Measurements from ENCODE around the gene STIP1.

STIP1 gene

DNA sequence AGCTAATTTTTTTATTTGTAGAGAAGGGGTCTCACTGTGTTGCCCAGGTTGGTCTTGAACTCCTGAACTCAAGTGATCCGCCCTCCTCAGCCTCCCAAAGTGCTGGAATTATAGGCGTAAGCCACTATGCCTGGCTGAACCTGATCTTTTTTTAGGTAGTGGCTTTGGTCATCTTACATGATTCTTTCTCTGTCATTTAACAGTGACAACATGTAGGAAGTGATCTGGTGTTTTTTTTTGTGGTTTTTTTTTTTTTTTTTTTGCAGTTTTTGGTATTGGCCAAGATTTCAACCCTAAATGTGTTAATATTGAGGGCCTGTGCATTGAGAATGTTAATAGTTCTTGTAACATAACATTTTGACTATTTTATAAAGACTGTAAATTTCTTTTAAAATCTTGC is 12.5 kb downstream of the STIP1 start:
- DNase-seq (ENCODE audit: low read depth, low spot score), result no peak

DNA sequence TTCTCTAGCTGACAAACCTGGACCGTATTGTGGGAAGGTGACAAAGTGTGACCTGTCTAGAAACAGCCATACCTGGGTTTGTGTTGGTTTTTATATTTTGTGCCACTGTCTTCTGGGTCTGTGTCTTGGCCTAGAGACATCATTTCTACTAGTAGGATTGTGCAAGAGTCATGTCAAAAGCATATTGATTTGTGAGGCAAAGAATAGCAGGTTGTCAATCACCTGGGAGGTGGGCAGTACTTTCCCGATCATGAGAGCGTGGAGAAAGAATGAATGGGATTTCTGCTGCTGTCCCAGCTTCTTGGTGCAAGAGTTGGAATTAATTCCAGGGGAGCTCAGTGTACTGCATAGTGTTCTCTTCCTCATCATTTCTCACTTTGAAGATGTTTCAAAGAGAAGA is 15.6 kb downstream of the STIP1 start:
- DNase-seq (ENCODE audit: low read depth, low spot score), result no peak

DNA sequence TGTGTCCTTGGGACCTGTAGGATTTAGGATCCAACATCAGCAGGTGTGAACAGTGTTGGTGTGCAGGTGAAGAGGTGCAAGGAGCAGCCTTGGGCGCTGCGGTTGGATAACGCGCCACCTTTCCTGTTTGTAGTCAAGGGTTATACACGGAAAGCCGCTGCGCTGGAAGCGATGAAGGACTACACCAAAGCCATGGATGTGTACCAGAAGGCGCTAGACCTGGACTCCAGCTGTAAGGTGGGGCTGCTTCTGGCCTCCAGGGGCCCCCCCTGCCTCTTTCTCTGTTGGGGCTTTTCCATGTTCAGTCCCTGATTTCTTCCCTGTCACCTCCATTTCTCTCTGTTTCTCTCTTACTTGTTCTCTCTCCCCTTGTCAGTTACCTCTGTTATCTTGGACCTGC is 17.0 kb downstream of the STIP1 start:
- DNase-seq (ENCODE audit: low read depth, low spot score), result no peak

GRCh38 chr11:64203421-64204079 is 17.6 kb downstream of the STIP1 start:
- no peak for DNase-seq (ENCODE audit: low read depth, low spot score)

- DNase-seq (ENCODE audit: low read depth, low spot score), result no peak
Measured at GRCh38 chr11:64204080-64204440, 18.1 kb downstream of the STIP1 start.

- peak; percentile 75 for DNase-seq (ENCODE audit: low read depth, low spot score)
Measured at GRCh38 chr11:64204464-64204989, 18.6 kb downstream of the STIP1 start.

GRCh38 chr11:64206457-64207255 is 20.7 kb downstream of the STIP1 start, which contains the start of gene FERMT3:
FERMT3 (plus strand) TSS chr11:64206721; CDS start chr11:64207365, 644 bp downstream.
- no peak for DNase-seq (ENCODE audit: low read depth, low spot score)

GRCh38 chr11:64207256-64208085 is 21.5 kb downstream of the STIP1 start:
- no peak for DNase-seq (ENCODE audit: low read depth, low spot score)

DNA sequence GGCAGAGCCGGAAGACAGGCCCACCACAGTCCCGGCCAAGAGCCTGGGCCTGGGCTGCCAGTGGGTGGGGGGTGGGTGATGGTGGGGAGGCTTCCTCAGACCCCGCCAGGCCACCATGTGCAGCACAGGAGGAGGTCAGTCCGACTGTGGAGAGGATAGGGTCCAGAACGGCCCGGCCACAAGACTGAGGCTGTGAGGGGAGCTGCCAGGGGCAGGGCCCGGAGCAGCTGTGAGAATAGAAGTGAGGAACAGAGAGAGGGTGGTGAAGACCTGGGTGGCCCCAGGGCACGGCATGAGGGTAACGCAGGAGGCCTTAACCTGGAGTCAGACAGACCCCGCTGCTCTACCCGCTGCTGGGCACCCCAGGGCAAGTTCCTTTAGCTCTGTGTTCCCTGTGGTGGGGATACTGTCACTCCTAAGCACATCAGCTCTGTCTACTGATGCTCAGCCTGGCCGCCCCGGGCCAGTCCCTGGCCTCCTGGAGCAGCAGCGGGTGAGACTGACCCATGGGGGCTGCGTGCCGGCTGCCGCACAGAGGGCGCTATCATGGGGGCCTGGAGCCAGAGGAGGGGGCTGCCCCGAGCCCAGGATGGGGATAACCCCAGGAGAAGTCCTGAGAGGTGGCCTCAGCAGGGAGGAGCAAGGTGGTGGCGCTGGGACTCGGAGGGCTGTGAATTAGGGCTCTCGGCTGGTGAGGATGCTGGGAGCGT is 22.3 kb downstream of the STIP1 start:
- DNase-seq (ENCODE audit: low read depth, low spot score), result no peak

- DNase-seq (ENCODE audit: low read depth, low spot score), result no peak
Measured at GRCh38 chr11:64208796-64209562, 23.0 kb downstream of the STIP1 start.

DNA sequence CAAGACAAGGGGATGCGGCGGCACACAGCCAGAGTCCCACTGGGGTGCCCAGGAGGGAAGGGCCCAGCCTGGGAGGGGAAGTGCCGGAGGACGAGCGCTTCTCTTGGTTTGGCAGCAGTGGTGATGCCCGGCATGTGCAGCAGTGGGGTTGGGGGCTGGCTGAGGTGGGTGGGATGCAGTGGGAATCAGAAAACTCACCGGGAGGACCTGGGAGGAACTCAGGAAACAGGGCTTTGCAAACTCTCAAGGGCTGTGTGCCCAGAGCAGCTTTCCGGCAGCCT is 23.5 kb downstream of the STIP1 start:
- no peak for DNase-seq (ENCODE audit: low read depth, low spot score)

DNA sequence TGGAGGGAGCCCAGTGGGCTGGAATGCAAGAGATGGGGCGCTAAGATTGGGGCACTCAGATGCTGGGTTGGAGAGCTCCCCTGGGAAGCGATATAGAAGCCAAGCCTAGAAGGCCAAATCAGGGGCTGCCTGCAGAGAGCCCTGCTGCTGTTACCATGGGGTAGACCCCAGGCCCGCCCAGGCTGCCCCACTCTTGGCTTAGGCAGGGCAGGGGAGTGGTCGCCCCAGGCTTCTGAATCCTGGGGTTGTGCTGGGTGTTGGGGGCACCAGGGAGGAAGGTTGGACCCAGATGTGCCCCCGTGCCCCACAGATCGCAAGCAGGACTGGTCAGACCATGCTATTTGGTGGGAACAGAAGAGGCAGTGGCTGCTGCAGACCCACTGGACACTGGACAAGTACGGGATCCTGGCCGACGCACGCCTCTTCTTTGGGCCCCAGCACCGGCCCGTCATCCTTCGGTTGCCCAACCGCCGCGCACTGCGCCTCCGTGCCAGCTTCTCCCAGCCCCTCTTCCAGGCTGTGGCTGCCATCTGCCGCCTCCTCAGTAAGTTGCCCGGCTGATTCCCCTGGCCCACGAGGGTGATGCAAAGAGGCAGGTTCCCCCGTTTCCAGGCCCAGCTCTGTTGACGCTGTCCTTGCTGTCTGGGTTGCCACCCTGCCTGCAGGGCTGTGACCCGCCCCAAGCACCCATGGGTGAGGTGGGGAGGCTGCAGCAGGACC is 24.5 kb downstream of the STIP1 start:
- DNase-seq (ENCODE audit: low read depth, low spot score), result no peak

GRCh38 chr11:64211181-64211872 is 25.4 kb downstream of the STIP1 start:
- no peak for DNase-seq (ENCODE audit: low read depth, low spot score)

- no peak for DNase-seq (ENCODE audit: low read depth, low spot score)
Measured at GRCh38 chr11:64216879-64217278, 30.9 kb downstream of the STIP1 start.

DNA sequence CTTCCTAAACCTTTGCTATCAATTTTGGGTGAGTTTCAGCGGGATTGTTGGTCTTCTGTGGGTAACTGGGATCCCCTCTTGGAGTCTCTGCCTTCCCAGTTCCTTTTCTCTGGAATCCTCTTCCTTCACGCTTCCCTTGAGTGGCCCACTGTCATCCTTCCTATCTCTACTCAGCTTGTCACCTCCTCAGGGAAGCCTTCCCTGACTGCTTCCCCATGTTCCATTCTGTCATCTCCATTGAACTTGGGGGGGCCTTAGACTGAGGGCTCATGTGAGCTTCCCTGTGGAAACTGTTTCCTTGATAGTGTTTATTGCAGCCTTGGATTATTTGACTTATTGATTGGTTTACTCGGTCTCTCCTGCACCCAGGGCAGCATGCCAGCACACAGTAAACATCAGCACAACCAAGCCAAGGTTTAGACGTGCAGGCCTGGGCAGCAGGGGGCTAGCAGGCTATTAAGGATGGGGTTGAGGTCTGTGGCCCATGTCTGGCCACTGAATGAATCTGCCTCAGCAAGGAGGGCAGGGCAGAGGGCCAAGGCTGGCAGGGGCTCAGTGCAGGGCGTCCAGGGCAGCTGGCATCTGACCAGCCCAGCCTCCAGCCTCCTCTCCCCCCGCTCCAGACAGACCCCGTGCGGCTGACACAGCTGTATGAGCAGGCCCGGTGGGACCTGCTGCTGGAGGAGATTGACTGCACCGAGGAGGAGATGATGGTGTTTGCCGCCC is 32.8 kb downstream of the STIP1 start:
- DNase-seq (ENCODE audit: low read depth, low spot score), result no peak

- no peak for DNase-seq (ENCODE audit: low read depth, low spot score)
Measured at GRCh38 chr11:64219354-64219684, 33.3 kb downstream of the STIP1 start.

DNA sequence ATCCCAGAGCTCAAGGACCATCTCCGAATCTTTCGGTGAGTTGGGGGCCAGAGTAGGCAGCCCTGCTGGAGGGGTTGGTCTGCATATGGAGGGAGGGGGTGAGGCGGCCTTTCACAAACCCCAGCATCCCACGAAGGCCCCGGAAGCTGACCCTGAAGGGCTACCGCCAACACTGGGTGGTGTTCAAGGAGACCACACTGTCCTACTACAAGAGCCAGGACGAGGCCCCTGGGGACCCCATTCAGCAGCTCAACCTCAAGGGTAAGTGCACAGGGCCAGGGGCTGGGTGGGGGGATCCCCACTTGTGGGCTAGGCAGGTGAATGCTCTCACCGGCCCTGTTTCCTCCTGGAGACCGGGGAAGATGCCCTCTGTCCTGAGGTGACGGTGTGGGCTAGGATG is 33.8 kb downstream of the STIP1 start:
- no peak for DNase-seq (ENCODE audit: low read depth, low spot score)

DNA sequence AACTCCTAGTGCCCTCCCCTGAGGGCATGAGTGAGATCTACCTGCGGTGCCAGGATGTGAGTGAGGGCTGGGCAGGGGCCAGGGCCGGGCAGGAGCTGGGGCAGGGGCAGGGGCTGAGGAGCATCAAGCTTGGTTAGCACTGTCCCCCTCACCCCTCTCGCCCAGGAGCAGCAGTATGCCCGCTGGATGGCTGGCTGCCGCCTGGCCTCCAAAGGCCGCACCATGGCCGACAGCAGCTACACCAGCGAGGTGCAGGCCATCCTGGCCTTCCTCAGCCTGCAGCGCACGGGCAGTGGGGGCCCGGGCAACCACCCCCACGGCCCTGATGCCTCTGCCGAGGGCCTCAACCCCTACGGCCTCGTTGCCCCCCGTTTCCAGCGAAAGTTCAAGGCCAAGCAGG is 34.3 kb downstream of the STIP1 start:
- no peak for DNase-seq (ENCODE audit: low read depth, low spot score)

GRCh38 chr11:64220798-64221197 is 34.8 kb downstream of the STIP1 start:
- DNase-seq (ENCODE audit: low read depth, low spot score), result no peak

Measured in ELF-1 (cell line).